HG03025 (cell line): Measurements from ENCODE around the gene ABCC6.
"Not testable (repeated sequence)": the region's sequence is repeated elsewhere in the genome, so short reads cannot be mapped to it uniquely, and the experiment has no call there.

Experiments
- ATAC-seq: cut with Tn5 transposase; IDR thresholded peaks from one replicate; pipeline ENCODE4 v1.9.1; 2021; ENCODE audit warnings: mild to moderate bottlenecking, moderate library complexity; ENCODE audit not compliant: unreplicated experiment, low FRiP score

Gene ABCC6

DNA sequence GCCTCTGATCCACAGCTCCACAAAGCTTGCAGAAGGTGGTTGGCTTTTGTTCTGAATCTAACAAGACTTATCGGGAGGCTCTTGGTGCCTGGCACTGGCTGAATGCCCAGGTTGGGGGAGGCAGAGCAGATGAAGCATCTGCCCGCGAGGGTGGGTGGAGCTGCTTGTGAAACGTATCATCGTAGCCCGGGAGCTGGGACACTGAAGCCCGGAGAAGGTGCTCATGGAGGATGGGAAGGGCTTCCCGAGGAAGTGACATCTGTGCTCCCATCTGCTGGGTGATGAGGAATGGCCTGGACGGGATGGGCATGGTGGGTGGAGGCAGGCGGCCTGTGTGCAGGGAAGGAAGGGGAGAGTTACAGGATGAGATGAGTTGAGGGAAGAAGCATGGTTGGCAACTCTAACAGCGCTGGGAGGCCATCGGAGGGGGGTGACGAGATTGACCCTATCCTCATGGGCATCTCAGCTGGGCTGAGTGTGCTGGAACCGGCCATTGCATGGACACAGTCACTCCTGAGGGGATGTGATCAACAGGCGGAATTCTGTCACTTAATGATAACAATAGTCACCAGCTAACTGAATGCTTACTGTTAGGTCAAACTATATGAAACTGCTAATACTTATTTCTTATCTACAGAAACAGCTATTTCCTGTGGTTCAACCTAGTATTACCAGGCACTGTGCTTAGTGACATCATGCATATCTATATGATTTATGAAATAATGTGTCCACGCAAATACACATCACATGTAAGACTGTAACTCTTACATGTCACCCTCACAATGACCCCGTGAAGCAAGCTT lies 102.7 kb downstream of the ABCC6 start:
- ATAC-seq: no peak

DNA sequence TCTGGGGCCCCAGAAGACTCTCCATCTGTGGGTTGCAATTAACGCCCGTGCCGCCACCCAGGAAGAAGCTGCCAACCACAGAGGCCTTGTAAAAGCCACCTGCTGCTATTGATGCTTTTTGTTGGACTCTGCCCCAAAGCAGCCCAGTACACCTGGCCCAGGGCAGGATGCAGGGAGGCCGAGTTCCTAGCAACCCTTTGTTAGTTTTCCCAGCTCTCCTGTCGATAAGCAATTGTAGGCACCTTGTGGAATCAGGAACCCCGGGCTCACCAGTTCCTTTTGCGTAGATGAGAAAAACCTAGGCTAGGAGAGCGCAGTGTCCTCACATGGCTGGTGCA lies 103.3 kb downstream of the ABCC6 start:
- no peak for ATAC-seq

DNA sequence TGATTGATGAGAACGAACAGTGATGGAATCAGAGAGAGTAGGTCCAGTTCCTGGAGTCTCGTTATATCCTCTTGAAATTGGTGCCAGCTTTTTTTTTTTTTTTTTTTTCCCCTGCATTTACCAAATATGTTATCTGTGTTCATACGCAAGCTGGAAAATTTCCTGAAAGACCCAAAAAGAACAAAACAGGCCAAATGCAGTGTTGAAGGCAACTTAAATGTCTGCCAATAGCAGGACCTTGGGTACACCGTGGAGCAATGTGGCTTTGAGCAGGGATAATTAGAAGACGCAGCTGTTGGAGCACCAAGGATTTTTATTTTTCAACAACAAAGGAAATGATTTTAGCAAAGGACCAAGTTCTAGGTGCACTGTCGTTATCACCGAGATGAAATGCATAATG lies 105.0 kb downstream of the ABCC6 start:
- no peak for ATAC-seq

DNA sequence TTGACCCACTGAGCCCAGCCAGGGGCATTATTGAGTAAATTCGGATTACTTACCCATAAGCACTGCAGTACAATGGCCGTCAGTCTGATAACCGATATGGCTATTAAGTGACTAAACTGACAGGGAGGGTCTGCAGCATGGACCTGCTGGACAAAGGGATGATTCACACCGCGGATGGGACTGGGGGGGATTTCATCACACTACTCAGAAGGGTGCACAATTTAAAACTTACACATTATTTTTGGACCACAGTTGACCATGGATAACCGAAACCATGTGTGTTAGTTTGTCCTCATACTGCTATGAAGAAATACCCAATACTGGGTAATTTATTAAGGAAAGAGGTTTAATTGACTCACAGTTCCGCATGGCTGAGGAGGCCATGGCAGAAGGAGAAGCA lies 106.5 kb downstream of the ABCC6 start:
- ATAC-seq: no peak

DNA sequence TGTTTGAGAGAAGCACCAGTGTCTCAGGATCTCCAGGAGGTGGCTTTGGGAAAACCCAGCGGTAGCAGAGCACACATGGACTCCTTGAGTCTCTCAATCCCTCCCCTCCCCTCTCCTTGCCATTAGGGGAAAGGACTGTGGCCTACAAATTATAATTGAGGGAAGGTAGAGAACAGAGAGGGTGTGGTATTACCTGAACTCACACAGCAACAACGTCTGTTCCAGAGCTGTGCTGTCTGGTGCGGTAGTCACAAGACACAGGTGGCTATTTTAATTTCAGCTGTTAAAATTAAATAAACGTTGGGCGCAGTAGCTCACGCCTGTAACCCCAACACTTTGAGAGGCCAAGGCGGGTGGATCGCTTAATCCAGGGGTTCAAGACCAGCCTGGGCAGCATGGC lies 110.2 kb downstream of the ABCC6 start:
- no peak for ATAC-seq

DNA sequence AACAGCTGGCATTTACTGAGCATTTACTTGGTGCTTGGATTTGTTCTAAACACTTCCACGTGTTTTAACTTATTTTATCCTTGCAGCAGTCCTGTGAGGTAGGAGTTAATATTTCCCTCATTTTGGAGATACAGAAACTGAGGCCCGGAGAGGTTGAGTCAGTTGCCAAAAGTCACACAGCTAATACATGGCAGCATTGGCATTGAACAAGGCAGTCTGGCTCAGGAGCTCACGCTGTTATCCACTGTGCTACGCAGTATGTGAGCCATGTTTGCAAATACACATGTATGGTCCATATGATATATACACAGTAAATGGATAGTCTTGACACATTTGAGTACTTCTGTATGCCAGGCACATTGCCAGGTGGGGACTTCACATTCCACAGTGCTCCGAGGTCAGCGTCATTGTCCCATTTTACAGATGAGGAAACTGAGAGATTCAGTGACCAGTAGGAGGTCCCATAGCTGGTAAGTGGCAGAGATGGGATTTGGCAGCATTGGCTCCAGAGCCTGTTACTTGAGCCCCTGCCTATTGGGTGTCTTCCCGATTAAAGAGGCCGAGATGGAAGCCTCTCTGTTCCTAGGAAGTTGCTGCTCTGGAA lies 110.7 kb downstream of the ABCC6 start:
- no peak for ATAC-seq

DNA sequence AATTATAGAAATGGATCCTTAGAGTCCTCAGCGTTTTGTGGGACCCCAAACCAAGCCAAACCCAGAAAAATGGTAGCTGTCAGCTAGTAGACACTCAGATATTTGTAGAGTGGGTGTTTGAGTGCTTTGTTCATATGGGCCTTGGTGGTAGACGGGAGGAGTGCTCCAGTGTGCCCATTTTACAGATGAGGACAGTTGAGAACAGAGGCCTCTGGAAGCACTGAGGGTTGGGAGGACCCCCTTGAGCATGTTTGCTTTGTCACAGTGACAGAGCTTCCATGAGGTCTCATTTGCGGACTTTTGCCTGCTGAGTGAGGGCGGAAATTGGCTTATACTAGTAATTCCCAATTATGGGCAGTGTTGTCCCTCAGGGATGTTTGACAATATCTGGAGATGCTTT lies 111.7 kb downstream of the ABCC6 start:
- no peak for ATAC-seq

DNA sequence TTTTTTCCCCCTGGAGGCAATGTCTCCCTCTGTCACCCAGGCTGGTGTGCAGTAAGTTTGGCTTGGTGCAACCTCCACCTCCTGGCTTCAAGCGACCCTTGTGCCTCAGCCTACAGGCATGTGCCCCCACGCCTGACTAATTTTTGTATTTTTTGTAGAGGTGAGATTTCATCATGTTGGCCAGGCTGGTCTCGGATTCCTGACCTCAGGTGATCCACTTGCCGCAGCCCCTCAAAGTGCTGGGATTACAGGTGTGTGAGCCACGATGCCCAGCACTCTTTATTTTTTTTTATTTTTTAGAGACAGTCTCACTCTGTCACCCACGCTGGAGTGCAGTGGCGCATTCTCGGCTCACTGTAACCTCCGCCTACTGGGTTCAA lies 113.2 kb downstream of the ABCC6 start:
- no peak for ATAC-seq

DNA sequence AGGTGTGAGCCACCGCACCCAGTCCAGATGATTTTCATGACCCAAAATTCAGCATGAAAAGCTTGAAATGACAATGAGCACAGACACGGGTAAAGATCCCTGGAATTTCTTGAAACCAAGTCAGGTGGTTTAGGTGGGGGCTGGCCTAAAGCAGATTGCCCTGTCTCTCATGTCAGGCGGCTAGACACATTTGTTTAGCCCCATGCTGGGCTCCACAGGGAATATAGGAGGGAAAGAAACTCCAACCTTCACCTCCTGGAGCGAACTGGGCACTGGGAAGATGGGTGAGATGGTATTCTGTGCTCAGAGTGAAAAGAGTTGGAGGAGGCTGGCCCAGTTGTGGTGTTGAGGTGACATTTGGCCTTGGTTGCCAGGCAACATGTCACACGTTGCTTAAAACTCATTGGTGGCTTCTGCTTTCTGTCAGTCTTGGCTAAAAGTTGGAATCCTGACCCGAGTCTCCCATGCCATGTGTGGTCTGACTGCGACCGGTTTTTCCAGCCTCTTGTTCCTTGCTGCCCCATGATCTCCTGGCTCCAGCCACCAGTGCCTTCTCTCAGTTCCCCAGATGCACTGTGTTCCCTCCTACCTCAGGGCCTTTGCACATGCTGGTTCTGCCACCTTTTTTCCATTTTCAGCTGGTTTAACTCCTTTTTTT lies 113.7 kb downstream of the ABCC6 start:
- no peak for ATAC-seq

DNA sequence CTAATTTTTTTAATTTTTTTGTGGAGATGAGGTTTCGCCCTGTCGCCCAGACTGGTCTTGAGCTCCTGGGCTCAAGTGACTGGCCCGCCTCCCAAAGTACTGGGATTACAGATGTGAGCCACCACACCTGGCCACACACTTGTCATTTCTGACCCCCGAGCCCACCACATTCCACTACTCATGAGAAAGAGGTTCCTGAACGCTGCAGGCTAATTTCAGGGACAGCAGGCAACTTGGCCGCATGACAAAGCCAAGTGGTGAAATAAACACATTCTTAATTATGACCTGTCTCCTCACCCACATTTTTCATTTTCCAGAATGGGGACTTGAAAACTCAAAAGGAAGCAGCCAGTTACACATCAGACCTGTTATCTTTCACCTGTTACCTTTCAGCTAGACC lies 114.5 kb downstream of the ABCC6 start:
- no peak for ATAC-seq

DNA sequence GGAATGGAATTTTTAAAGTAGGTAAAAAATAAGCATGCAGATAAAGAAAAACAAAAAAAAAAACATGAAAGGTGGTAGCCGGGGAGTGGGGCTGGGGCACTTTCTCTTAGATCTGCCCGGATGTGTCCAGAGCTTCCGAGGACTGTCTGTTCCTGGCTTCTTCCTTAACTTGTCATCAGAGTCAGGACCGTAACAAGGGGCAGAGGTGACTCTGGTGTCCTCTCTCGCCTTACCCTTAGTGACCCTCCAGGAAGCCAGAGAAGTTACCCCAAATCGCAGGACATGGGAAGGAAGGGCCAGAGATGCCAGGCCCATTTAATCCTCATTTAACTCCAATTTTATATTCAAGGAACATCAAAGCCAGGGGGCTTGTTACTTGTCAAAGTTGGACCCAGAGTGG lies 115.5 kb downstream of the ABCC6 start:
- no peak for ATAC-seq

DNA sequence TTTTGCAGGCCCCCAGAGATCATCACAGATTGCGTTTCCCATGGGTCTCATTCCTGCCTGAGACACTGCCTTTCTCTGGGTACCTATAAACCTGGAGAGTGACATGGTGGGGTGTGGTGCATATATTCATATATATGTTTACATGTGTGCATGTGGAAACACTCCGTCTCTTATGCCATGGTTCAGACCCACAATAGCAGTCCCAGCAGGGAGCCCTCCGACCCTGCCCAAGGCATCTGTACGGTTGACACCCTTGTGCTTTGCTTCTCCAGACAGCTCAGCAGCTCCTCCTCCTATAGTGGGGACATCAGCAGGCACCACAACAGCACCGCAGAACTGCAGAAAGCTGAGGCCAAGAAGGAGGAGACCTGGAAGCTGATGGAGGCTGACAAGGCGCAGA lies 116.8 kb downstream of the ABCC6 start:
- ATAC-seq: no peak

DNA sequence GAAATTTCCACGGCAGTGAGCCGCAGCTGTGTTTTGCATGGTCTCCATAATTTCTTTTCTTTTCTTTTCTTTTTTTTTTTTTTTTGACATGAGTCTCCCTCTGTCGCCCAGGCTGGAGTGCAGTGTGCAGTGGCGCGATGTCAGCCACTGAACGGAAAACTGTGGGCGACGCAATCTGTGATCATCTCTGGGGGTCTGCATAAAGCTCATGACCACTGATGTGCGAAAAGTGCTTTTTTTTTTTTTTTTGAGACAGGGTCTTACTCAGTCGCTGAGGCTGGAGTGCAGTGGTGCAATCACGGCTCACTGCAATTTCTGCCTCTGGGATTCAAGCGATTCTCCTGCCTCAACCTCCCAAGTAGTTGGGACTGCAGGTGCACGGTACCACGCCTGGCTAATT lies 117.6 kb downstream of the ABCC6 start:
- no peak for ATAC-seq

DNA sequence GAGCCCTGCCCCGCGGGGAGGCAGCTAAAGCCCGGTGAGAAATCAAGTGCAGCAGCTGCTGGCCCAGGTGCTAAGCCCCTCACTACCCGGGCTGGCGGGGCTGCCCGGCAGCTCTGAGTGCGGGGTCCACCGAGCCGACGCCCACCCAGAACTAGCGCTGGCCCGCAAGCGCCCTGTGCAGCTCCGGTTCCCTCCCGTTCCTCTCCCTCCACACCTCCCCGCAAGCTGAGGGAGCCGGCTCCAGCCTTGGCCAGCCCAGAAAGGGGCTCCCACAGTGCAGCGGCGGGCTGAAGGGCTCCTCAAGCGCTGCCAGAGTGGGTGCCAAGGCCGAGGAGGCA lies 118.5 kb downstream of the ABCC6 start:
- ATAC-seq: not testable (repeated sequence)

DNA sequence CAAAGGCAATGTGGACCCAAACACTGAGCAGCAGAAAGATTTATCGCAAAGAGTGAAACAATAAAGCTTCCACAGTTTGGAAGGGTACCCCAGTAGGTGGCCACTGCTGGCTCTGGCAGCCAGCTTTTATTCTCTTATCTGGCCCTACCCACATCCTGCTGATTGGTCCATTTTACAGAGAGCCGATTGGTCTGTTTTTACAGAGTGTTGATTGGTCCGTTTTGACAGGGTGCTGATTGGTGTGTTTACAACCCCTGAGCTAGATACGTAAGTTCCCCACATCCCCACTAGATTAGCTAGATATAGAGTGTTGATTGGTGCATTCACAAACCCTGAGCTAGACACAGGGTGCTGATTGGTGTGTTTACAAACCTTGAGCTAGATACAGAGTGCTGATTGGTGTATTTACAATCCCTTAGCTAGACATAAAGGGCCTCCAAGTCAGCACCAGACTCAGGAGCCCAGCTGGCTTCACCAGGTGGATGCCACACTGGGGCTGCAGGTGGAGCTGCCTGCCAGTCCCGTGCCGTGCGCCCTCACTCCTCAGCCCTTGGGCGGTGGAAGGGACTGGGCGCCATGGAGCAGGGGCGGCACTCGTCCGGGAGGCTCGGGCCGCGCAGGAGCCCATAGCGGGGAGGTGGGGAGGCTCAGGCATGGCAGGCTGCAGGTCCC lies 119.0 kb downstream of the ABCC6 start:
- not testable (repeated sequence) for ATAC-seq

DNA sequence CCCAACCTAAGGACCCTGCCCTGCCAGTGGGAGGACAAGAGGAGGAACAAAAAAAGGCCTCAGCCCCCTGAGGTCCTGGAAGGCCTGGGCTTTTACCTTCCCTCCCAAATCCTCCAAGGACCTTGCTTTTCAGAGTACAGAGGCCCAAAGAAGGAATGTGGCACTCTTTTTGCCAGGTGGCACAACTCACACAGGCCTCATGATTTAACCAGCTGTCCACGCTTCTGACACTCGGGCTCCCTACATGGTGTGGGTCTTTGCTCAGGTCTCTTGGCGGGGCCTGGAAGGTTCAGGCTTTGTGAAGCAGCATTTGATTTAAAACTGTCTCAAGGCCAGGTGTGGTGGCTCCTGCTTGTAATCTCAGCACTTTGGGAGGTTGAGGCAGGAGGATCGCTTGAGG lies 120.6 kb downstream of the ABCC6 start:
- no peak for ATAC-seq

DNA sequence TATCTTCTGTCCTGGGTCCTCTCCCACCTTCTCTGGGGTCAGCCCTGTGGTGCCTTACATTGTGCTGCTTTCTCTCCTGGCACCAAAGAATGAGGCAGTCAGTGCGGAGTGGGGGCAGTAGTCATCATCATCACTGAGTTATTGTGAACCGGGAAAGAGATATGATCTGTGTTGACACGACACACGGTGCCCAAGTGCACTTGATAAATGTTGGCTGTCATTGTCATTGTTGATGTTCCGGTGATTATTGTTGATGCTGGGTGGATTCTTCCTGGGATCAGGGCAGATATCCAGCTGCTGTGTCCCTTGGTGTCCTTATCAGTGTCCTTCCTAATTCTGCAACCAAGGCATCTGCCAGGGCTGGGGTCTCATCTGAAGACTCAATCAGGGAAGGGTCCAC lies 121.7 kb downstream of the ABCC6 start:
- no peak for ATAC-seq

DNA sequence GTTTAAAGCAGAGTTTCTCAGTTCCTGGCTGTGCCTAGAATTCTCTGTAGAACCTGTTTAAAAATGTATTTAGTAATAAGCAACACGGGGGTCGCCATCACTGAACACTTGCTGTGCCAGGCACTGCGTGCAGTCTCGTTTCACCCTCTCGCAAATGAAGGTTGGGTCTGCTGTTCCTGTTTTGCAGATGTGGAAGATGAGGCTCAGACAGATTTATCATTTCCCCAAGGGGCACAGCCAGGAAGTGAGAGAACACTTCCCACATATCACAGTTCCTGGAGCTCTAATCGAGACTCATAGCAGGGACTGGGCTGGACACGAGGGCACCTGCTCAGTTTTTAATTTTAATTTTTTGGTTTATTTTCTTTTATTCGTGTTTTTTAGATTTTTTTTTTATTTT lies 122.7 kb downstream of the ABCC6 start:
- no peak for ATAC-seq

DNA sequence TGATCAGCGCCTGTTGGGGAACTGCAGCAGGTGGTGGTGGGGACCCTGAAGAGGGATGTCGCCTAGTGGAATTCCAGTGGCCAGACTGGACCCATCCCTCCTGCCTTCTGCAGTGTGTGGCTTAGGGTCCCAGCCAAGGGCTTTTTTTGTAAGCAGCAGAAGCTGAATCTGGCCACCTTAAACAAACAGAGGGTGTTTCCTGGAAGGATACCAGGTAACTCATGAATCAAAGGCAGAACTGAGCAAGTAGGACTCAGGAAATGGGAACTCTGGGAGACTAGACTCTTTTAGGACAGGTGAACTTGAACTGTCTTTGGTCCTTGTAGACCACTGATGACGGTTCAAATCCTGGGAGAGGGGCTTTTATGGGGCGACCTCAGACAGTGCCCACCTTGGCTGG lies 124.0 kb downstream of the ABCC6 start:
- ATAC-seq: no peak
